NOMO-1 (cell line): ENCODE results near the gene SYNM.
"Not testable (repeated sequence)": the region's sequence is repeated elsewhere in the genome, so short reads cannot be mapped to it uniquely, and the experiment has no call there.

ENCODE experiments used
- DNase-seq, 2 experiments: peaks; one replicate each; lab custom pipeline; 2025; ENCODE audit not compliant: unreplicated experiment in 2 of 2; lab: John Stamatoyannopoulos, UW

Gene SYNM

GRCh38 chr15:99104788-99105513, at the start of gene SYNM:
Gene SYNM (plus strand): TSS chr15:99105080. CDS start chr15:99105200, 120 bp downstream.
- DNase-seq = no peak

GRCh38 chr15:99055555-99056134, 49.2 kb upstream of the SYNM start:
- no peak for DNase-seq

GRCh38 chr15:99057020-99057419, 47.9 kb upstream of the SYNM start:
- DNase-seq = no peak

- DNase-seq = peak; percentile 61
These were observed 47.0 kb upstream of the SYNM start for GRCh38 chr15:99057697-99058420.

GRCh38 chr15:99058421-99058870, 46.4 kb upstream of the SYNM start:
- DNase-seq = no peak

- peak in 1 of 2 experiments; percentile 43 for DNase-seq
These were observed 45.6 kb upstream of the SYNM start for GRCh38 chr15:99059010-99059981.

GRCh38 chr15:99060186-99060585, 44.7 kb upstream of the SYNM start:
- not testable (repeated sequence) for DNase-seq

GRCh38 chr15:99062226-99062625, 42.7 kb upstream of the SYNM start:
- DNase-seq = no peak

GRCh38 chr15:99068186-99068585, 36.7 kb upstream of the SYNM start:
- DNase-seq = no peak

- DNase-seq = no peak
These were observed 34.7 kb upstream of the SYNM start for GRCh38 chr15:99070208-99070607.

GRCh38 chr15:99071091-99071680, 33.7 kb upstream of the SYNM start:
- no peak for DNase-seq

GRCh38 chr15:99073008-99073717, 31.7 kb upstream of the SYNM start:
- no peak for DNase-seq

GRCh38 chr15:99074446-99074845, 30.4 kb upstream of the SYNM start:
- no peak for DNase-seq

- DNase-seq = not testable (repeated sequence)
These were observed 29.7 kb upstream of the SYNM start for GRCh38 chr15:99075059-99075652.

- DNase-seq = no peak
These were observed 28.8 kb upstream of the SYNM start for GRCh38 chr15:99076109-99076508.

GRCh38 chr15:99076555-99077308, 28.1 kb upstream of the SYNM start:
- DNase-seq = peak; percentile 55 to 76

- DNase-seq = no peak
These were observed 22.1 kb upstream of the SYNM start for GRCh38 chr15:99082798-99083197.

- no peak for DNase-seq
These were observed 19.9 kb upstream of the SYNM start for GRCh38 chr15:99084965-99085364.
